ENCODE results near the gene CCDC88C. TPM values are rescaled to one million over a fixed set of nuclear protein-coding genes. Genes with fewer than 3 reads are reported as not detected.

Gene CCDC88C
- total RNA-seq, 2 experiments from 2014 or later = 269 to 287 TPM

- DNase-seq = no peak
- Histone ChIP-seq H3K36me3 (ENCODE audit: insufficient read depth, low read length) (peaks cover 53% of the 10 kb centered on the region), H3K27ac (ENCODE audit: low read depth in 1 of 2, low read length in 2 of 2) (peak overlapping the region; percentile 77 to 81), H3K9me3 (ENCODE audit: control insufficient read depth in 1 of 2, insufficient read depth in 1 of 2, low read length in 2 of 2) (no peaks in the 10 kb centered on the region), H3K4me1 (ENCODE audit: insufficient read depth, low read length) (peaks cover 98% of the 10 kb centered on the region), H3K4me3 (ENCODE audit: low read length) (no peak overlapping the region), H3K27me3 (ENCODE audit: control insufficient read depth in 1 of 2, insufficient read depth in 2 of 2, low read length in 2 of 2) (no peaks in the 10 kb centered on the region)
- peak overlapping the region; percentile 94 for H3K27ac Mint-ChIP-seq
- TF ChIP-seq CTCF (IDR thresholded peaks at IDR 0.05) = no peak
- ATAC-seq (ENCODE audit: poor library complexity) = no peak
- H3K4me3 Mint-ChIP-seq = peak overlapping the region; percentile 16
- ChIA-PET POLR2A (interaction anchor here (0.9 to 5.2 kb wide), 5 partner anchors 14 to 62 kb away, joined by 3 to 95 read pairs (median 24); partner anchors contain the start of gene CCDC88C), CTCF (interaction anchor here (1.0 to 1.6 kb wide), 2 partner anchors 29 to 36 kb away, joined by 3 to 4 read pairs; no protein-coding TSS in a partner anchor)
- peaks cover 93% of the 10 kb centered on the region for H3K4me1 Mint-ChIP-seq (ENCODE audit: low read depth)
- intact Hi-C loops (cut with DNase I, micrococcal nuclease) = no loop called here
- peaks cover 73% of the 10 kb centered on the region for H3K36me3 Mint-ChIP-seq (ENCODE audit: low read depth)
- H3K27me3 Mint-ChIP-seq = no peaks in the 10 kb centered on the region
- no peaks in the 10 kb centered on the region for H3K9me3 Mint-ChIP-seq
Measured at GRCh38 chr14:91352728-91353692, 64.6 kb downstream of the CCDC88C start.

GRCh38 chr14:91352053-91352452 lies 65.6 kb downstream of the CCDC88C start:
- Mint-ChIP-seq H3K9me3 (no peaks in the 10 kb centered on the region), H3K4me1 (ENCODE audit: low read depth) (peaks cover 90% of the 10 kb centered on the region), H3K36me3 (ENCODE audit: low read depth) (peaks cover 67% of the 10 kb centered on the region), H3K27me3 (no peaks in the 10 kb centered on the region), H3K4me3 (peak overlapping the region; percentile 89), H3K27ac (peak overlapping the region; percentile 94)
- no peaks in the 10 kb centered on the region for H3K27me3 ChIP-seq (ENCODE audit: control insufficient read depth in 1 of 2, insufficient read depth in 2 of 2, low read length in 2 of 2)
- H3K4me3 ChIP-seq (ENCODE audit: low read length) = peak overlapping the region; percentile 47
- peaks cover 48% of the 10 kb centered on the region for H3K36me3 ChIP-seq (ENCODE audit: insufficient read depth, low read length)
- ATAC-seq (ENCODE audit: poor library complexity) (no peak), DNase-seq (peak in 1 of 14 experiments; percentile 22)
- peak overlapping the region; percentile 77 to 81 for H3K27ac ChIP-seq (ENCODE audit: low read depth in 1 of 2, low read length in 2 of 2)
- no peak for TF ChIP-seq CTCF (IDR thresholded peaks at IDR 0.05)
- intact Hi-C loops (cut with DNase I, micrococcal nuclease) = no loop called here
- peaks cover 92% of the 10 kb centered on the region for H3K4me1 ChIP-seq (ENCODE audit: insufficient read depth, low read length)
- ChIA-PET CTCF (interaction anchor here (0.9 to 4.5 kb wide), 4 partner anchors 15 to 37 kb away, joined by 3 to 31 read pairs (median 4); no protein-coding TSS in a partner anchor), POLR2A (interaction anchor here (2.2 to 5.0 kb wide), 9 partner anchors 9 to 63 kb away, joined by 9 to 95 read pairs (median 23); partner anchors contain the start of gene CCDC88C)
- no peaks in the 10 kb centered on the region for H3K9me3 ChIP-seq (ENCODE audit: control insufficient read depth in 1 of 2, insufficient read depth in 1 of 2, low read length in 2 of 2)

- H3K36me3 Mint-ChIP-seq (ENCODE audit: low read depth) = peaks cover 63% of the 10 kb centered on the region
Measured at GRCh38 chr14:91351512-91351862, 66.1 kb downstream of the CCDC88C start.

More at GRCh38 chr14:91351512-91351862, 66.1 kb downstream of the CCDC88C start:
- TF ChIP-seq CTCF (IDR thresholded peaks at IDR 0.05) = no peak
- peak overlapping the region; percentile 47 for H3K4me3 ChIP-seq (ENCODE audit: low read length)
- Mint-ChIP-seq H3K4me1 (ENCODE audit: low read depth) (peaks cover 91% of the 10 kb centered on the region), H3K4me3 (peak overlapping the region; percentile 89), H3K27ac (peak overlapping the region; percentile 94), H3K27me3 (no peaks in the 10 kb centered on the region), H3K9me3 (no peaks in the 10 kb centered on the region)
- no peaks in the 10 kb centered on the region for H3K27me3 ChIP-seq (ENCODE audit: control insufficient read depth in 1 of 2, insufficient read depth in 2 of 2, low read length in 2 of 2)
- H3K36me3 ChIP-seq (ENCODE audit: insufficient read depth, low read length) = peaks cover 48% of the 10 kb centered on the region
- ATAC-seq (ENCODE audit: poor library complexity) (no peak), DNase-seq (peak in 1 of 14 experiments; percentile 37)
- H3K9me3 ChIP-seq (ENCODE audit: control insufficient read depth in 1 of 2, insufficient read depth in 1 of 2, low read length in 2 of 2) = no peaks in the 10 kb centered on the region
- peaks cover 92% of the 10 kb centered on the region for H3K4me1 ChIP-seq (ENCODE audit: insufficient read depth, low read length)
- peak overlapping the region; percentile 77 to 81 for H3K27ac ChIP-seq (ENCODE audit: low read depth in 1 of 2, low read length in 2 of 2)
- ChIA-PET POLR2A (interaction anchor here (0.7 to 5.0 kb wide), 16 partner anchors 9 to 69 kb away, joined by 3 to 95 read pairs (median 10); partner anchors contain the start of gene CCDC88C), CTCF (interaction anchor here (0.9 to 4.5 kb wide), 7 partner anchors 15 to 65 kb away, joined by 3 to 31 read pairs (median 5); partner anchors contain the start of gene CCDC88C)
- intact Hi-C loops (cut with DNase I, micrococcal nuclease) = loop anchor here (2.0 kb wide), 3 partner anchors 15 to 29 kb away; no protein-coding TSS in a partner anchor
